Ishikawa (cell line): ENCODE measurements around the gene SERPINA6.

Source experiments
- EP300 ChIP-seq: IDR thresholded peaks from 2 replicates; pipeline ENCODE4 v1.6.1; 2012; ENCODE audit warnings: borderline replicate concordance
- NFIC ChIP-seq: IDR thresholded peaks from 2 replicates; pipeline ENCODE4 v1.6.1; 2012
- TF ChIP-seq, protein P1 (sequence below): IDR thresholded peaks from 2 replicates; pipeline ENCODE4 v1.6.1; 2012; ENCODE audit warnings: low read depth, mild to moderate bottlenecking

DNA sequence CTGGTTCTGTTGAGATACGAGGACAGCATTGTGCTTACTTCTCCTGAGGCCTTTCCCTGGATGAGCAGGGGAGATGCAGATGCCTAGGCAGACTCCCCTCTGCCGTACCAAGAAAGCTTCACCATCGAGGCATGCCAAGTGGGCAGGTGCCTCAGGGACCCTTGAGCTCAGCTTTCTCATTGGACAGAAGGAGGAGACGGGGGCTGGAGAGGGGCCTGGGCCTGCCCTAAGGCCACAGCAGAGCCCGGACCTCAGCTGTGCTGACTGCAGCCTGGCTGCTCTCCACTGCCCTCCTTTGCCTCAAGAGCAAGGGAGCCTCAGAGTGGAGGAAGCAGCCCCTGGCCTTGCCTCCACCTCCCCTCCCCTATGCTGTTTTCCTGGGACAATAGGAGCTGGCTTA lies 41.8 kb upstream of the SERPINA6 start:
- TF ChIP-seq, protein P1, sequence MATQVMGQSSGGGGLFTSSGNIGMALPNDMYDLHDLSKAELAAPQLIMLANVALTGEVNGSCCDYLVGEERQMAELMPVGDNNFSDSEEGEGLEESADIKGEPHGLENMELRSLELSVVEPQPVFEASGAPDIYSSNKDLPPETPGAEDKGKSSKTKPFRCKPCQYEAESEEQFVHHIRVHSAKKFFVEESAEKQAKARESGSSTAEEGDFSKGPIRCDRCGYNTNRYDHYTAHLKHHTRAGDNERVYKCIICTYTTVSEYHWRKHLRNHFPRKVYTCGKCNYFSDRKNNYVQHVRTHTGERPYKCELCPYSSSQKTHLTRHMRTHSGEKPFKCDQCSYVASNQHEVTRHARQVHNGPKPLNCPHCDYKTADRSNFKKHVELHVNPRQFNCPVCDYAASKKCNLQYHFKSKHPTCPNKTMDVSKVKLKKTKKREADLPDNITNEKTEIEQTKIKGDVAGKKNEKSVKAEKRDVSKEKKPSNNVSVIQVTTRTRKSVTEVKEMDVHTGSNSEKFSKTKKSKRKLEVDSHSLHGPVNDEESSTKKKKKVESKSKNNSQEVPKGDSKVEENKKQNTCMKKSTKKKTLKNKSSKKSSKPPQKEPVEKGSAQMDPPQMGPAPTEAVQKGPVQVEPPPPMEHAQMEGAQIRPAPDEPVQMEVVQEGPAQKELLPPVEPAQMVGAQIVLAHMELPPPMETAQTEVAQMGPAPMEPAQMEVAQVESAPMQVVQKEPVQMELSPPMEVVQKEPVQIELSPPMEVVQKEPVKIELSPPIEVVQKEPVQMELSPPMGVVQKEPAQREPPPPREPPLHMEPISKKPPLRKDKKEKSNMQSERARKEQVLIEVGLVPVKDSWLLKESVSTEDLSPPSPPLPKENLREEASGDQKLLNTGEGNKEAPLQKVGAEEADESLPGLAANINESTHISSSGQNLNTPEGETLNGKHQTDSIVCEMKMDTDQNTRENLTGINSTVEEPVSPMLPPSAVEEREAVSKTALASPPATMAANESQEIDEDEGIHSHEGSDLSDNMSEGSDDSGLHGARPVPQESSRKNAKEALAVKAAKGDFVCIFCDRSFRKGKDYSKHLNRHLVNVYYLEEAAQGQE: no peak
- TF ChIP-seq EP300 (no peak), NFIC (no peak)
